DND-41 (cell line): ENCODE results near the gene PIN1.
A peak's percentile ranks its signal among the peaks of the same experiment; 100 is the strongest.

Experiments used
- ATAC-seq: fragments of 200-7000 bp; cut with Tn5 transposase; 3 replicates; pipeline ENCODE4 v1.9.1; 2021; ENCODE audit warnings: low read depth; ENCODE audit not compliant: insufficient read depth
- DNase-seq: peaks from one replicate; pipeline ENCODE4 v3.0.0-alpha.2; 2020
- H2AFZ ChIP-seq: 2 replicates; pipeline ENCODE4 v1.6.0; 2012; ENCODE audit warnings: low read depth, low read length
- H3K27ac ChIP-seq: 2 replicates; pipeline ENCODE4 v1.5.1; 2012; ENCODE audit warnings: low read length, inconsistent platforms
- H3K27me3 ChIP-seq: fragments of 200-600 bp; sonication (generic); 2 replicates; pipeline ENCODE4 v1.6.0; 2012; ENCODE audit warnings: low read length, mild to moderate bottlenecking, inconsistent platforms; ENCODE audit not compliant: insufficient read depth, poor library complexity
- H3K36me3 ChIP-seq: 2 replicates; pipeline ENCODE4 v1.5.1; 2012; ENCODE audit warnings: low read length, inconsistent platforms; ENCODE audit not compliant: insufficient read depth
- H3K4me1 ChIP-seq: 2 replicates; pipeline ENCODE4 v1.5.1; 2012; ENCODE audit warnings: mild to moderate bottlenecking, low read length; ENCODE audit not compliant: insufficient read depth
- H3K4me2 ChIP-seq: 2 replicates; pipeline ENCODE4 v1.6.0; 2012; ENCODE audit warnings: mild to moderate bottlenecking, moderate library complexity, low read length, inconsistent platforms; ENCODE audit not compliant: insufficient read depth
- H3K4me3 ChIP-seq, 2 experiments: fragments of 200-600 bp in 1 of 2; shearing (Covaris generic) in 1 of 2; 2 replicates each; pipeline ENCODE4 v1.5.1; 2012 to 2016; ENCODE audit warnings: inconsistent platforms in 2 of 2, low read length in 2 of 2, mild to moderate bottlenecking in 2 of 2, low read depth in 1 of 2, moderate library complexity in 1 of 2
- H3K79me2 ChIP-seq: 2 replicates; pipeline ENCODE4 v1.6.0; 2012; ENCODE audit warnings: low read length, inconsistent platforms; ENCODE audit not compliant: insufficient read depth
- H3K9ac ChIP-seq: 2 replicates; pipeline ENCODE4 v1.6.0; 2012; ENCODE audit warnings: low read depth, mild to moderate bottlenecking, inconsistent platforms, low read length, moderate library complexity
- H3K9me3 ChIP-seq: 2 replicates; pipeline ENCODE4 v1.5.1; 2012; ENCODE audit warnings: low read length, moderate library complexity, mild to moderate bottlenecking, inconsistent platforms; ENCODE audit not compliant: insufficient read depth, severe bottlenecking
- H4K20me1 ChIP-seq: 2 replicates; pipeline ENCODE4 v1.6.0; 2012; ENCODE audit warnings: low read length; ENCODE audit not compliant: insufficient read depth
- EZH2 ChIP-seq: IDR thresholded peaks from 3 replicates; pipeline ENCODE4 v1.6.1; 2012; ENCODE audit warnings: borderline replicate concordance, low read depth, mild to moderate bottlenecking, moderate library complexity, low read length, inconsistent platforms; ENCODE audit not compliant: severe bottlenecking
- TF ChIP-seq, protein P1 (sequence below): IDR thresholded peaks from 2 replicates; pipeline ENCODE4 v1.5.1; 2012; ENCODE audit warnings: borderline replicate concordance, low read length, moderate library complexity, mild to moderate bottlenecking; ENCODE audit not compliant: poor library complexity, severe bottlenecking; ENCODE audit errors: extremely low read depth

PIN1 gene

GRCh38 chr19:9834307-9834725, 802 bp upstream of the PIN1 start:
- peak overlapping the region; percentile 32 to 67 for H3K4me3 ChIP-seq
- DNase-seq (no peak), ATAC-seq (no peak)
- peak overlapping the region; percentile 90 for H3K4me2 ChIP-seq
- H3K4me1 ChIP-seq = peaks cover 40% of the 10 kb centered on the region
- H2AFZ ChIP-seq = peak overlapping the region; percentile 79
- no peak for TF ChIP-seq EZH2
- TF ChIP-seq, protein P1, sequence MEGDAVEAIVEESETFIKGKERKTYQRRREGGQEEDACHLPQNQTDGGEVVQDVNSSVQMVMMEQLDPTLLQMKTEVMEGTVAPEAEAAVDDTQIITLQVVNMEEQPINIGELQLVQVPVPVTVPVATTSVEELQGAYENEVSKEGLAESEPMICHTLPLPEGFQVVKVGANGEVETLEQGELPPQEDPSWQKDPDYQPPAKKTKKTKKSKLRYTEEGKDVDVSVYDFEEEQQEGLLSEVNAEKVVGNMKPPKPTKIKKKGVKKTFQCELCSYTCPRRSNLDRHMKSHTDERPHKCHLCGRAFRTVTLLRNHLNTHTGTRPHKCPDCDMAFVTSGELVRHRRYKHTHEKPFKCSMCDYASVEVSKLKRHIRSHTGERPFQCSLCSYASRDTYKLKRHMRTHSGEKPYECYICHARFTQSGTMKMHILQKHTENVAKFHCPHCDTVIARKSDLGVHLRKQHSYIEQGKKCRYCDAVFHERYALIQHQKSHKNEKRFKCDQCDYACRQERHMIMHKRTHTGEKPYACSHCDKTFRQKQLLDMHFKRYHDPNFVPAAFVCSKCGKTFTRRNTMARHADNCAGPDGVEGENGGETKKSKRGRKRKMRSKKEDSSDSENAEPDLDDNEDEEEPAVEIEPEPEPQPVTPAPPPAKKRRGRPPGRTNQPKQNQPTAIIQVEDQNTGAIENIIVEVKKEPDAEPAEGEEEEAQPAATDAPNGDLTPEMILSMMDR = no peak
- H3K27me3 ChIP-seq = no peaks in the 10 kb centered on the region
- H3K27ac ChIP-seq = peak overlapping the region; percentile 77
- no peaks in the 10 kb centered on the region for H3K9me3 ChIP-seq
- H3K79me2 ChIP-seq = peaks cover 62% of the 10 kb centered on the region
- H3K36me3 ChIP-seq = peaks cover 40% of the 10 kb centered on the region
- peak overlapping the region; percentile 59 for H3K9ac ChIP-seq
- H4K20me1 ChIP-seq = peaks cover 29% of the 10 kb centered on the region

- Histone ChIP-seq H3K27ac (peak overlapping the region; percentile 76), H2AFZ (peak overlapping the region; percentile 64)
These were observed 410 bp downstream of the PIN1 start for GRCh38 chr19:9835507-9835949.

GRCh38 chr19:9836021-9836420, 903 bp downstream of the PIN1 start:
- ATAC-seq = no peak

More at GRCh38 chr19:9835507-9835949, 410 bp downstream of the PIN1 start:
- Histone ChIP-seq H4K20me1 (peaks cover 24% of the 10 kb centered on the region), H3K79me2 (peaks cover 59% of the 10 kb centered on the region), H3K4me3 (peak overlapping the region; percentile 62 to 95), H3K9ac (peak overlapping the region; percentile 88), H3K9me3 (no peaks in the 10 kb centered on the region), H3K4me1 (peaks cover 32% of the 10 kb centered on the region), H3K4me2 (peak overlapping the region; percentile 99), H3K36me3 (peaks cover 39% of the 10 kb centered on the region), H3K27me3 (no peaks in the 10 kb centered on the region)
- ATAC-seq = no peak; the same call in 2 of the 3 replicates
- no peak for TF ChIP-seq EZH2
- TF ChIP-seq, protein P1 = no peak
- DNase-seq = no peak

More at GRCh38 chr19:9836021-9836420, 903 bp downstream of the PIN1 start:
- H4K20me1 ChIP-seq = peaks cover 24% of the 10 kb centered on the region
- H3K79me2 ChIP-seq = peaks cover 61% of the 10 kb centered on the region
- H3K4me3 ChIP-seq = peak overlapping the region; percentile 62 to 95
- peak overlapping the region; percentile 88 for H3K9ac ChIP-seq
- H3K27ac ChIP-seq = peak overlapping the region; percentile 76
- peaks cover 42% of the 10 kb centered on the region for H3K36me3 ChIP-seq
- peaks cover 32% of the 10 kb centered on the region for H3K4me1 ChIP-seq
- H2AFZ ChIP-seq = peak overlapping the region; percentile 64; the same call in 1 of the 2 replicates
- no peaks in the 10 kb centered on the region for H3K27me3 ChIP-seq
- peak overlapping the region; percentile 99 for H3K4me2 ChIP-seq
- peak; percentile 31 for DNase-seq
- TF ChIP-seq EZH2 = no peak
- TF ChIP-seq, protein P1 = peak; percentile 24
- no peaks in the 10 kb centered on the region for H3K9me3 ChIP-seq
